ENCODE data around the gene SENP2.
A peak's percentile ranks its signal among the peaks of the same experiment; 100 is the strongest.
"Not testable (repeated sequence)": the region's sequence is repeated elsewhere in the genome, so short reads cannot be mapped to it uniquely, and the experiment has no call there.

The SENP2 gene

GRCh38 chr3:185585859-185586685 lies at the start of gene SENP2:
SENP2 (plus strand) TSS chr3:185586295; CDS start chr3:185586414, 119 bp downstream.
- peak; percentile 100 for DNase-seq

- no peak for DNase-seq
Observed at GRCh38 chr3:185537369-185537970, 48.6 kb upstream of the SENP2 start.

GRCh38 chr3:185539934-185540333 lies 46.2 kb upstream of the SENP2 start:
- no peak for DNase-seq

- DNase-seq: no peak
Observed at GRCh38 chr3:185540695-185541094, 45.4 kb upstream of the SENP2 start.

GRCh38 chr3:185549122-185549521 lies 37.0 kb upstream of the SENP2 start:
- DNase-seq: no peak

- no peak for DNase-seq
Observed at GRCh38 chr3:185549651-185550111, 36.4 kb upstream of the SENP2 start.

- no peak for DNase-seq
Observed at GRCh38 chr3:185552358-185552877, 33.7 kb upstream of the SENP2 start, which contains the start of gene LIPH. LIPH (minus strand) TSS chr3:185552588; CDS start chr3:185552471, 117 bp downstream.

- no peak for DNase-seq
Observed at GRCh38 chr3:185555101-185555501, 31.0 kb upstream of the SENP2 start.

- DNase-seq: no peak
Observed at GRCh38 chr3:185555860-185556347, 30.2 kb upstream of the SENP2 start.

GRCh38 chr3:185556640-185557039 lies 29.5 kb upstream of the SENP2 start:
- DNase-seq: not testable (repeated sequence)

- no peak for DNase-seq
Observed at GRCh38 chr3:185558395-185558794, 27.7 kb upstream of the SENP2 start.

- DNase-seq: no peak
Observed at GRCh38 chr3:185559706-185560090, 26.4 kb upstream of the SENP2 start.

GRCh38 chr3:185560676-185561075 lies 25.4 kb upstream of the SENP2 start:
- no peak for DNase-seq

GRCh38 chr3:185561374-185561943 lies 24.6 kb upstream of the SENP2 start:
- DNase-seq: no peak

- no peak for DNase-seq
Observed at GRCh38 chr3:185561958-185562357, 24.1 kb upstream of the SENP2 start.

- DNase-seq: no peak
Observed at GRCh38 chr3:185572183-185572582, 13.9 kb upstream of the SENP2 start.

GRCh38 chr3:185575108-185575869 lies 10.8 kb upstream of the SENP2 start:
- not testable (repeated sequence) for DNase-seq

GRCh38 chr3:185582236-185582635 lies 3.9 kb upstream of the SENP2 start:
- no peak for DNase-seq

- DNase-seq: no peak
Observed at GRCh38 chr3:185582871-185583270, 3.2 kb upstream of the SENP2 start.

- no peak for DNase-seq
Observed at GRCh38 chr3:185583925-185584324, 2.2 kb upstream of the SENP2 start.

GRCh38 chr3:185584686-185585085 lies 1.4 kb upstream of the SENP2 start:
- DNase-seq: no peak

GRCh38 chr3:185585518-185585858 lies 607 bp upstream of the SENP2 start:
- DNase-seq: no peak

GRCh38 chr3:185586686-185587039 lies 568 bp downstream of the SENP2 start:
- no peak for DNase-seq

Data from right forelimb (tissue), 1 donor.